ENCODE results near the gene HS6ST2.

DNA sequence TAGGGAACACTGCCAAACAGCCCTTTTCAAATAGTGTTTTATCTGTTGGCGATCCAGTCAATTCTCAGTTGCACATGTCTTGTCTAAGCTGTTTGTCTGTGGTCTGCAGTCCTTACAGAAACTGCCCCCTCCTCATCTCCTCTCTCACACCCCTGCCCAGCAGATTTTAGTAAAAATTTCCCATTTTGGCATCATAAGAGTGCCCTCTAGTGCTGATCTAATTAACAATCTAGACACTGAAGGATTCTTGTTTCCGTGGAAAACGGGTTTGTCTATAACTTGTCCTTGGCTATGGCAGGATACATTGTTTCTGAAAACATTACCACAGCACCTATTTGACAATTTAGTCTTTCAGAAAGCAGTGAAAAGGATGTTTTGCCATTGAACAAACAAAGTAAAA is 242.4 kb downstream of the HS6ST2 start:
- TF ChIP-seq, protein P1, sequence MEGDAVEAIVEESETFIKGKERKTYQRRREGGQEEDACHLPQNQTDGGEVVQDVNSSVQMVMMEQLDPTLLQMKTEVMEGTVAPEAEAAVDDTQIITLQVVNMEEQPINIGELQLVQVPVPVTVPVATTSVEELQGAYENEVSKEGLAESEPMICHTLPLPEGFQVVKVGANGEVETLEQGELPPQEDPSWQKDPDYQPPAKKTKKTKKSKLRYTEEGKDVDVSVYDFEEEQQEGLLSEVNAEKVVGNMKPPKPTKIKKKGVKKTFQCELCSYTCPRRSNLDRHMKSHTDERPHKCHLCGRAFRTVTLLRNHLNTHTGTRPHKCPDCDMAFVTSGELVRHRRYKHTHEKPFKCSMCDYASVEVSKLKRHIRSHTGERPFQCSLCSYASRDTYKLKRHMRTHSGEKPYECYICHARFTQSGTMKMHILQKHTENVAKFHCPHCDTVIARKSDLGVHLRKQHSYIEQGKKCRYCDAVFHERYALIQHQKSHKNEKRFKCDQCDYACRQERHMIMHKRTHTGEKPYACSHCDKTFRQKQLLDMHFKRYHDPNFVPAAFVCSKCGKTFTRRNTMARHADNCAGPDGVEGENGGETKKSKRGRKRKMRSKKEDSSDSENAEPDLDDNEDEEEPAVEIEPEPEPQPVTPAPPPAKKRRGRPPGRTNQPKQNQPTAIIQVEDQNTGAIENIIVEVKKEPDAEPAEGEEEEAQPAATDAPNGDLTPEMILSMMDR (IDR thresholded peaks at IDR 0.05), result no peak
- TF ChIP-seq POLR2A (IDR thresholded peaks at IDR 0.05) (no peak), POLR2AphosphoS5 (IDR thresholded peaks at IDR 0.05) (no peak)
